Adrenal gland (tissue), 12 donors: Measurements from ENCODE around the gene UFSP2. TPM values are rescaled to one million over a fixed set of nuclear protein-coding genes. Genes with fewer than 3 reads are reported as not detected.

Experiments
- DNase-seq, 7 donors: peaks; one replicate each; pipeline ENCODE4 v3.0.0-alpha.2; 2019 to 2020
- H3K27ac ChIP-seq, 5 donors: fragments of 200-600 bp; sonication (generic) in 4 of 5; 1 replicate in 3 of 5; 2 replicates in 2 of 5; pipeline versions ENCODE4 v1.5.1 to v1.8.0; 2016 to 2020; ENCODE audit warnings: mild to moderate bottlenecking in 1 of 5
- H3K27me3 ChIP-seq: fragments of 200-600 bp; 2 replicates; pipeline ENCODE4 v1.8.0; 2021
- H3K36me3 ChIP-seq, 2 donors: fragments of 200-600 bp; replicated peaks in 1 of 2; 1 replicate in 1 of 2; 2 replicates in 1 of 2; pipeline versions ENCODE4 v1.5.1 to v1.8.0; 2018 to 2022
- H3K4me1 ChIP-seq, 2 donors: fragments of 200-600 bp; replicated peaks in 1 of 2; 1 replicate in 1 of 2; 2 replicates in 1 of 2; pipeline versions ENCODE4 v1.5.1 to v1.8.0; 2018 to 2021
- H3K4me3 ChIP-seq, 4 donors: fragments of 200-600 bp; sonication (generic) in 3 of 4; one replicate each; pipeline ENCODE4 v1.5.1; 2016 to 2018
- H3K9me3 ChIP-seq, 3 donors: fragments of 200-600 bp; sonication (generic) in 1 of 3; replicated peaks in 1 of 3; 1 replicate in 2 of 3; 2 replicates in 1 of 3; pipeline versions ENCODE4 v1.5.1 to v1.8.0; 2016 to 2021
- POLR2A ChIP-seq, 2 donors: fragments of 450-650 bp; IDR thresholded peaks; one replicate each; pipeline ENCODE4 v1.6.1; 2017; ENCODE audit warnings: antibody characterized with exemption in 2 of 2, mild to moderate bottlenecking in 2 of 2, moderate library complexity in 1 of 2
- WGBS, 4 donors: extraction: QIAGEN DNeasy Blood & Tissue Kit in 2 of 4; methylation state at CpG; one replicate each; pipeline versions ENCODE4 v1.1.5 to v1.1.7; 2013 to 2017; 5-methylcytosine and 5-hydroxymethylcytosine counted together
- intact Hi-C, 2 donors: fragments of 100-400 bp; cut with DNase I; formaldehyde crosslinking; loops; one replicate each; pipeline versions ENCODE4 v1.14.1 to v1.15.0; 2022 to 2023
- polyA plus RNA-seq, 3 donors: library from polyadenylated mRNA; stranded (reverse); fragments of 200-250 nt in 2 of 3; fragments of 350-450 nt in 1 of 3; fragmentation: Illumina TruSeq in 1 of 3; extraction: RNeasy Lipid Tissue Mini Kit (QIAGEN cat#74804) in 1 of 3; gene quantifications; one replicate each; pipeline ENCODE4 v1.2.3, GENCODE V29; 2013 to 2014
- total RNA-seq, 9 donors: library from RNA; depleted of rRNA in 4 of 9; stranded (reverse); fragments of >200 nt in 4 of 9; fragments of 120-200 nt in 1 of 9; fragmentation: NEBNext Ultra II Directional in 1 of 9; extraction: Animal tissue kit (Norgen Biotek cat#: 25700) in 1 of 9; gene quantifications; one replicate each; pipeline versions ENCODE4 v1.1.0 to v1.2.4, GENCODE V29; 2013 to 2023
- TF ChIP-seq, protein P1 (sequence below), 6 experiments: fragments of 450-650 bp in 4 of 6; fragments of 200-600 bp in 2 of 6; sonication (generic) in 1 of 6; IDR thresholded peaks; 1 replicate in 5 of 6; 2 replicates in 1 of 6; pipeline versions ENCODE4 v1.5.1 to v1.8.0; 2016 to 2021; ENCODE audit warnings: antibody characterized with exemption in 6 of 6, mild to moderate bottlenecking in 2 of 6, moderate library complexity in 1 of 6
- donor health status: healthy with polysubstance abuse.
- donor health status: Bipolar disorder and iron deficiency.
- donor health status: DM: yes; HTN: yes; CAD: no.
- donor health status: DM: no; HTN: no; CAD: no.
- donor health status: DM: no; HTN: no; CAD: no.
- donor health status: DM: yes; HTN: yes; CAD: no.

UFSP2 gene
- total and polyA plus RNA-seq, 12 donors = 19.7 to 76.4 (median 44.1) TPM

GRCh38 chr4:185387957-185388356 is 37.8 kb downstream of the UFSP2 start:
- Histone ChIP-seq H3K4me1 (no peaks in the 10 kb centered on the region), H3K4me3 (no peak overlapping the region), H3K36me3 (no peaks in the 10 kb centered on the region), H3K9me3 (no peaks in the 10 kb centered on the region), H3K27ac (no peak overlapping the region), H3K27me3 (no peaks in the 10 kb centered on the region)
- intact Hi-C loops = no loop called here
- TF ChIP-seq, protein P1, sequence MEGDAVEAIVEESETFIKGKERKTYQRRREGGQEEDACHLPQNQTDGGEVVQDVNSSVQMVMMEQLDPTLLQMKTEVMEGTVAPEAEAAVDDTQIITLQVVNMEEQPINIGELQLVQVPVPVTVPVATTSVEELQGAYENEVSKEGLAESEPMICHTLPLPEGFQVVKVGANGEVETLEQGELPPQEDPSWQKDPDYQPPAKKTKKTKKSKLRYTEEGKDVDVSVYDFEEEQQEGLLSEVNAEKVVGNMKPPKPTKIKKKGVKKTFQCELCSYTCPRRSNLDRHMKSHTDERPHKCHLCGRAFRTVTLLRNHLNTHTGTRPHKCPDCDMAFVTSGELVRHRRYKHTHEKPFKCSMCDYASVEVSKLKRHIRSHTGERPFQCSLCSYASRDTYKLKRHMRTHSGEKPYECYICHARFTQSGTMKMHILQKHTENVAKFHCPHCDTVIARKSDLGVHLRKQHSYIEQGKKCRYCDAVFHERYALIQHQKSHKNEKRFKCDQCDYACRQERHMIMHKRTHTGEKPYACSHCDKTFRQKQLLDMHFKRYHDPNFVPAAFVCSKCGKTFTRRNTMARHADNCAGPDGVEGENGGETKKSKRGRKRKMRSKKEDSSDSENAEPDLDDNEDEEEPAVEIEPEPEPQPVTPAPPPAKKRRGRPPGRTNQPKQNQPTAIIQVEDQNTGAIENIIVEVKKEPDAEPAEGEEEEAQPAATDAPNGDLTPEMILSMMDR (IDR thresholded peaks at IDR 0.05) = no peak
- no peak for TF ChIP-seq POLR2A (IDR thresholded peaks at IDR 0.05)
- DNase-seq = no peak
- 95 to 97% (median 96%) methylated on average over 10 to 12 of the region's 12 CpGs for WGBS, 4 donors

DNA sequence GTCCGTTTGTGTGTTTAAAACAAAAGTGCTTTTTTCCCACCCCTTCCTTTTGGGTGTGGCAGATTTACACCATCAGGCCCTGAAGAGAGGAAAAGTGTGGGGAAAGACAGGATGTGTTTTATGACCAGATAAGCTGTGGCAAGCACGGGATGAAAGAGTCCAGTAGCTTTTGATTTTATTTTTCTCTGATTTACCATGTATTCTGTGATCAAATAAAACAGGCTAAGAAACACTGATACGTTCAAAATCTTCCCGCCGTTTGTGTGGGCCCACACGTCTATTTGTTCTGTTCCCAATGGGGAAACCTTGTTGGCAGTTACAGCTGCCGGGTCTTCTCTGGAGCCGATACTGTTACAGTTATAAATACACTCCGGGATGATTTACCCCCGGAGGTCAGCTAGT is 40.8 kb downstream of the UFSP2 start:
- no peak overlapping the region for H3K4me3 ChIP-seq
- no peaks in the 10 kb centered on the region for H3K4me1 ChIP-seq
- WGBS, 4 donors = 36 to 46% (median 42%) methylated on average over 10 of the region's 10 CpGs

DNA sequence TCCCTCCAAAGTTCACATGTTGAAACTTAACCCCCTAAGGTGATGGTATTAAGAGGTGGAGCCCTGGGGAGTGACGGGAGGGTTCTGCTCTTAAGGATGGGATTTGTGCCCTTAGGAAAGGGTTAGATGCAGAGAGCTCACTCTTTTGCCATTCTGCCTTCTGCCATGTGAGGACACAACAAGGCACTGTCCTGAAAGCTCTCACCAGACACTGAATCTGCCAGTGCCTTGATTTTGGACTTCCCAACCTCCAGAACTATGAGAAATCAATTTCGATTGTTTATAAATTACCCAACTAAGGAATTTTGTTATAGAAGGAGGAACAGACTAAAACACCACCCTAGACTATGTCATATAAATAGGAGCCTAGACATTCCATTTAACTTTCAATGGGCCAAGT is 41.7 kb downstream of the UFSP2 start:
- no peak overlapping the region for H3K27ac ChIP-seq
- no peaks in the 10 kb centered on the region for H3K9me3 ChIP-seq
- no peaks in the 10 kb centered on the region for H3K4me1 ChIP-seq
- H3K27me3 ChIP-seq = no peaks in the 10 kb centered on the region
- 86 to 98% (median 95%) methylated on average over 2 of the region's 2 CpGs for WGBS, 4 donors
- DNase-seq = no peak
- no peaks in the 10 kb centered on the region for H3K36me3 ChIP-seq
- no peak overlapping the region for H3K4me3 ChIP-seq
- intact Hi-C loops = no loop called here
- TF ChIP-seq, protein P1 (IDR thresholded peaks at IDR 0.05) = no peak
- TF ChIP-seq POLR2A (IDR thresholded peaks at IDR 0.05) = no peak

More for the DNA sequence above, 40.8 kb downstream of the UFSP2 start:
- Histone ChIP-seq H3K27me3 (no peaks in the 10 kb centered on the region), H3K36me3 (no peaks in the 10 kb centered on the region), H3K9me3 (no peaks in the 10 kb centered on the region), H3K27ac (peak overlapping the region in 1 of 5 donors; percentile 26)
- intact Hi-C loops = no loop called here
- DNase-seq = no peak
- TF ChIP-seq, protein P1 (IDR thresholded peaks at IDR 0.05) = no peak
- TF ChIP-seq POLR2A (IDR thresholded peaks at IDR 0.05) = no peak

- Histone ChIP-seq H3K27me3 (no peaks in the 10 kb centered on the region), H3K9me3 (no peaks in the 10 kb centered on the region), H3K4me3 (no peak overlapping the region), H3K36me3 (no peaks in the 10 kb centered on the region), H3K4me1 (no peaks in the 10 kb centered on the region), H3K27ac (no peak overlapping the region)
- TF ChIP-seq POLR2A (IDR thresholded peaks at IDR 0.05) = no peak
- TF ChIP-seq, protein P1 (IDR thresholded peaks at IDR 0.05) = no peak
- 68 to 96% (median 91%) methylated on average over 4 of the region's 4 CpGs for WGBS, 4 donors
- intact Hi-C loops = no loop called here
- no peak for DNase-seq
These were observed 42.3 kb downstream of the UFSP2 start for GRCh38 chr4:185383451-185383850.
